HepG2 (cell line): ENCODE measurements around the gene RILP. TPM values are rescaled to one million over a fixed set of nuclear protein-coding genes. Genes with fewer than 3 reads are reported as not detected.

Source experiments
- AGO2 ChIP-seq: fragments of 200-400 bp; formaldehyde crosslinking; optimal IDR thresholded peaks from 2 replicates; pipeline ENCODE3; 2017; ENCODE audit warnings: mild to moderate bottlenecking, low read depth, low read length, moderate library complexity
- ARID3A ChIP-seq: IDR thresholded peaks from 2 replicates; pipeline ENCODE4 v1.6.1; 2012; ENCODE audit warnings: low read depth, low read length, improper control_type of control experiment
- ATM ChIP-seq: fragments of 450-650 bp; IDR thresholded peaks from 2 replicates; pipeline ENCODE4 v1.7.1; 2017; ENCODE audit warnings: mild to moderate bottlenecking, borderline replicate concordance
- ESRRA ChIP-seq: sonication (generic); formaldehyde crosslinking; IDR thresholded peaks from 2 replicates; pipeline ENCODE4 v1.5.1; 2020; ENCODE audit warnings: mild to moderate bottlenecking, low read depth, missing genetic modification reagents
- HCFC1 ChIP-seq: fragments of 150-350 bp; IDR thresholded peaks from 2 replicates; pipeline ENCODE4 v1.6.1; 2014; ENCODE audit warnings: low read depth, low read length
- HMG20A ChIP-seq: IDR thresholded peaks from 2 replicates; pipeline ENCODE4 v1.6.1; 2016; ENCODE audit warnings: borderline replicate concordance
- JUND ChIP-seq: sonication (generic); formaldehyde crosslinking; IDR thresholded peaks from 2 replicates; pipeline ENCODE4 v1.8.0; 2022; ENCODE audit warnings: mild to moderate bottlenecking, missing genetic modification reagents
- KLF11 ChIP-seq: IDR thresholded peaks from 2 replicates; pipeline ENCODE4 v1.6.1; 2016; ENCODE audit warnings: missing compliant biosample characterization
- MTF2 ChIP-seq: sonication (generic); formaldehyde crosslinking; IDR thresholded peaks from 2 replicates; pipeline ENCODE4 v1.5.0; 2020; ENCODE audit warnings: missing genetic modification reagents, borderline replicate concordance
- NFKBIZ ChIP-seq: IDR thresholded peaks from 2 replicates; pipeline ENCODE4 v1.6.1; 2018; ENCODE audit warnings: missing genetic modification reagents, missing compliant biosample characterization
- PAXIP1 ChIP-seq: sonication (generic); formaldehyde crosslinking; conservative IDR thresholded peaks from 2 replicates; pipeline ENCODE4 v1.4.0; 2020; ENCODE audit warnings: mild to moderate bottlenecking, missing genetic modification reagents, moderate library complexity
- POGK ChIP-seq: sonication (generic); formaldehyde crosslinking; conservative IDR thresholded peaks from 2 replicates; pipeline ENCODE4 v1.8.0; 2022; ENCODE audit warnings: mild to moderate bottlenecking, moderate library complexity, missing genetic modification reagents
- RELA ChIP-seq: sonication (generic); formaldehyde crosslinking; IDR thresholded peaks from 2 replicates; pipeline ENCODE4 v1.4.0; 2020; ENCODE audit warnings: missing genetic modification reagents
- THRA ChIP-seq: sonication (generic); formaldehyde crosslinking; IDR thresholded peaks from 2 replicates; pipeline ENCODE4 v1.4.0; 2020; ENCODE audit warnings: missing genetic modification reagents, borderline replicate concordance
- ZNF431 ChIP-seq: sonication (generic); formaldehyde crosslinking; IDR thresholded peaks from 2 replicates; pipeline ENCODE4 v1.9.0; 2022; ENCODE audit warnings: missing genetic modification reagents, low read depth, mild to moderate bottlenecking, borderline replicate concordance
- ZNF546 ChIP-seq: sonication (generic); formaldehyde crosslinking; conservative IDR thresholded peaks from 2 replicates; pipeline ENCODE4 v1.8.1; 2023; ENCODE audit warnings: mild to moderate bottlenecking, missing genetic modification reagents
- ZNF552 ChIP-seq: sonication (generic); formaldehyde crosslinking; IDR thresholded peaks from 2 replicates; pipeline ENCODE4 v1.9.0; 2022; ENCODE audit warnings: missing genetic modification reagents, mild to moderate bottlenecking, borderline replicate concordance
- ZSCAN21 ChIP-seq: sonication (generic); formaldehyde crosslinking; IDR thresholded peaks from 2 replicates; pipeline ENCODE4 v1.8.0; 2022; ENCODE audit warnings: mild to moderate bottlenecking, missing genetic modification reagents, moderate library complexity, borderline replicate concordance
- polyA plus RNA-seq, 8 experiments: library from polyadenylated mRNA; depleted of rRNA in 3 of 8; stranded (reverse) in 7 of 8; unstranded in 1 of 8; fragments of >200 nt; fragmentation: Illumina TruSeq in 4 of 8; extraction: Trizol in 4 of 8; gene quantifications; 2 replicates each; pipeline versions ENCODE4 v1.2.1 to v1.2.3, GENCODE V29; 2011 to 2016; ENCODE audit warnings: low read depth in 4 of 8, missing spikeins in 1 of 8, mixed read lengths in 1 of 8; ENCODE audit not compliant: insufficient read depth in 1 of 8
- total RNA-seq, 5 experiments: library from RNA; depleted of rRNA; stranded (reverse); fragments of >200 nt; fragmentation: Illumina TruSeq; extraction: Trizol; gene quantifications; 2 replicates each; pipeline ENCODE4 v1.2.3, GENCODE V29; 2016; ENCODE audit warnings: low read depth in 1 of 5
- TF ChIP-seq, protein P1 (sequence below): sonication (generic); formaldehyde crosslinking; IDR thresholded peaks from 2 replicates; pipeline ENCODE4 v1.5.0; 2020; ENCODE audit warnings: missing genetic modification reagents
- TF ChIP-seq, protein P2 (sequence below): sonication (generic); formaldehyde crosslinking; IDR thresholded peaks from 2 replicates; pipeline ENCODE4 v1.5.0; 2020; ENCODE audit warnings: missing genetic modification reagents, mild to moderate bottlenecking, borderline replicate concordance

RILP gene
- total and polyA plus RNA-seq, 2 of the 13 experiments (the other 11 are each of a cell fraction or from before 2014, with no cell fraction given) = 6.6 to 8.1 TPM

GRCh38 chr17:1649844-1650501, at the start of gene RILP (continued):
- TF ChIP-seq PAXIP1 (CRISPR knock-in tag) = peak; percentile 57
- TF ChIP-seq POGK (CRISPR knock-in tag) = no peak
- TF ChIP-seq ESRRA (CRISPR knock-in tag) = peak; percentile 99
- no peak for TF ChIP-seq NFKBIZ (CRISPR knock-in tag)
- peak; percentile 74 for TF ChIP-seq ZSCAN21 (CRISPR knock-in tag)
- no peak for TF ChIP-seq ZNF546
- TF ChIP-seq, protein P1, sequence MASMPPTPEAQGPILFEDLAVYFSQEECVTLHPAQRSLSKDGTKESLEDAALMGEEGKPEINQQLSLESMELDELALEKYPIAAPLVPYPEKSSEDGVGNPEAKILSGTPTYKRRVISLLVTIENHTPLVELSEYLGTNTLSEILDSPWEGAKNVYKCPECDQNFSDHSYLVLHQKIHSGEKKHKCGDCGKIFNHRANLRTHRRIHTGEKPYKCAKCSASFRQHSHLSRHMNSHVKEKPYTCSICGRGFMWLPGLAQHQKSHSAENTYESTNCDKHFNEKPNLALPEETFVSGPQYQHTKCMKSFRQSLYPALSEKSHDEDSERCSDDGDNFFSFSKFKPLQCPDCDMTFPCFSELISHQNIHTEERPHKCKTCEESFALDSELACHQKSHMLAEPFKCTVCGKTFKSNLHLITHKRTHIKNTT (CRISPR knock-in tag) = no peak
- no peak for TF ChIP-seq ARID3A
- TF ChIP-seq ZNF431 = no peak
- TF ChIP-seq HMG20A = no peak; the same call in 1 of the 2 replicates
- TF ChIP-seq THRA (CRISPR knock-in tag) = no peak
- no peak for TF ChIP-seq MTF2 (CRISPR knock-in tag)
- TF ChIP-seq AGO2 = peak; percentile 88
- TF ChIP-seq KLF11 (CRISPR knock-in tag) = no peak; the same call in 1 of the 2 replicates
- TF ChIP-seq, protein P2, sequence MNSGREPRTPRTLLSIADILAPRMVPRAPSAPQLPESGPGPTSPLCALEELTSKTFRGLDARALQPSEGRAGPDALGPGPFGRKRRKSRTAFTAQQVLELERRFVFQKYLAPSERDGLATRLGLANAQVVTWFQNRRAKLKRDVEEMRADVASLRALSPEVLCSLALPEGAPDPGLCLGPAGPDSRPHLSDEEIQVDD (CRISPR knock-in tag) = no peak; the same call in 1 of the 2 replicates
- TF ChIP-seq HCFC1 = no peak
- no peak for TF ChIP-seq ZNF552 (CRISPR knock-in tag)
- TF ChIP-seq ATM = no peak
- TF ChIP-seq RELA (CRISPR knock-in tag) = no peak
- TF ChIP-seq JUND (CRISPR knock-in tag) = no peak
